Stimulated activated CD4-positive, alpha-beta T cell treated with anti-CD3 and anti-CD28 coated beads, Interleukin-12 subunit alpha, Interleukin-12 subunit beta, amount 100 ng/mL, for 4 hours (primary cell): ENCODE data around the gene KCNC4.

ENCODE experiments used
- DNase-seq: peaks from one replicate; pipeline ENCODE4 v3.0.0-alpha.2; 2020

KCNC4 gene

GRCh38 chr1:110209715-110210603 lies at the start of gene KCNC4:
Gene KCNC4, plus strand, starts transcription at chr1:110210314. Its CDS starts 1,186 bp downstream, at chr1:110211500.
- DNase-seq: peak; percentile 87

- DNase-seq: no peak
These were observed 49.5 kb upstream of the KCNC4 start for GRCh38 chr1:110160538-110161100.

GRCh38 chr1:110161165-110161564 lies 48.9 kb upstream of the KCNC4 start:
- no peak for DNase-seq

GRCh38 chr1:110161849-110162248 lies 48.3 kb upstream of the KCNC4 start:
- no peak for DNase-seq

GRCh38 chr1:110163591-110163990 lies 46.5 kb upstream of the KCNC4 start:
- no peak for DNase-seq

- no peak for DNase-seq
These were observed 45.3 kb upstream of the KCNC4 start for GRCh38 chr1:110164725-110165350.

- DNase-seq: no peak
These were observed 44.3 kb upstream of the KCNC4 start for GRCh38 chr1:110165761-110166231.

- DNase-seq: no peak
These were observed 43.3 kb upstream of the KCNC4 start for GRCh38 chr1:110166861-110167260.

GRCh38 chr1:110170766-110171733 lies 39.1 kb upstream of the KCNC4 start:
- DNase-seq: no peak

GRCh38 chr1:110172001-110172400 lies 38.1 kb upstream of the KCNC4 start:
- DNase-seq: no peak

GRCh38 chr1:110173466-110174105 lies 36.5 kb upstream of the KCNC4 start:
- no peak for DNase-seq

- DNase-seq: no peak
These were observed 35.2 kb upstream of the KCNC4 start for GRCh38 chr1:110174961-110175360.

- no peak for DNase-seq
These were observed 33.7 kb upstream of the KCNC4 start for GRCh38 chr1:110176299-110176956.

GRCh38 chr1:110177775-110178174 lies 32.3 kb upstream of the KCNC4 start:
- DNase-seq: no peak

- DNase-seq: no peak
These were observed 26.4 kb upstream of the KCNC4 start for GRCh38 chr1:110183642-110184167.

GRCh38 chr1:110184446-110184845 lies 25.7 kb upstream of the KCNC4 start:
- no peak for DNase-seq

- DNase-seq: no peak
These were observed 24.9 kb upstream of the KCNC4 start for GRCh38 chr1:110185181-110185580.

- DNase-seq: no peak
These were observed 23.6 kb upstream of the KCNC4 start for GRCh38 chr1:110186558-110186957.

GRCh38 chr1:110187139-110187890 lies 22.8 kb upstream of the KCNC4 start:
- DNase-seq: no peak

GRCh38 chr1:110188035-110188618 lies 22.0 kb upstream of the KCNC4 start:
- no peak for DNase-seq
